GM18511 (cell line): ENCODE measurements around the gene HP1BP3.

Experiments
- ATAC-seq: cut with Tn5 transposase; IDR thresholded peaks from one replicate; pipeline ENCODE4 v1.9.1; 2021; ENCODE audit warnings: mild to moderate bottlenecking, moderate library complexity; ENCODE audit not compliant: unreplicated experiment

The HP1BP3 gene

DNA sequence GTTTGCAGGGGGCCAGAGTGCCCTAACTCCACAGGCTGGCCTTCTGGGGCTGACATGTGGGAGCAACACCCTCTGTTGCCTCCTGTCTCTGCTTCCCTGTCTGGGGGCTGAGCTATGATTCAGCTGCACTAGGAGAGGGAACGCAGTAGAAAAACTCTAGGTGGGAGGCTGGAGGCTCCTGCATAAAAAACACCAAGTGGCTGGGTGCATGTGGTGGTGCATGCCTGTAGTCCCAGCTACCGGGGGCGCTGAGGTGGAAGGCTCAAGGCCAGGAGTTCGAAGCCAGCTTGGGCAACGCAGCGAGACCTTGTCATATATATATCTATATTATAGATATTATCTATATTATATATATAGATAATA, 74.9 kb downstream of the HP1BP3 start:
- ATAC-seq = no peak

DNA sequence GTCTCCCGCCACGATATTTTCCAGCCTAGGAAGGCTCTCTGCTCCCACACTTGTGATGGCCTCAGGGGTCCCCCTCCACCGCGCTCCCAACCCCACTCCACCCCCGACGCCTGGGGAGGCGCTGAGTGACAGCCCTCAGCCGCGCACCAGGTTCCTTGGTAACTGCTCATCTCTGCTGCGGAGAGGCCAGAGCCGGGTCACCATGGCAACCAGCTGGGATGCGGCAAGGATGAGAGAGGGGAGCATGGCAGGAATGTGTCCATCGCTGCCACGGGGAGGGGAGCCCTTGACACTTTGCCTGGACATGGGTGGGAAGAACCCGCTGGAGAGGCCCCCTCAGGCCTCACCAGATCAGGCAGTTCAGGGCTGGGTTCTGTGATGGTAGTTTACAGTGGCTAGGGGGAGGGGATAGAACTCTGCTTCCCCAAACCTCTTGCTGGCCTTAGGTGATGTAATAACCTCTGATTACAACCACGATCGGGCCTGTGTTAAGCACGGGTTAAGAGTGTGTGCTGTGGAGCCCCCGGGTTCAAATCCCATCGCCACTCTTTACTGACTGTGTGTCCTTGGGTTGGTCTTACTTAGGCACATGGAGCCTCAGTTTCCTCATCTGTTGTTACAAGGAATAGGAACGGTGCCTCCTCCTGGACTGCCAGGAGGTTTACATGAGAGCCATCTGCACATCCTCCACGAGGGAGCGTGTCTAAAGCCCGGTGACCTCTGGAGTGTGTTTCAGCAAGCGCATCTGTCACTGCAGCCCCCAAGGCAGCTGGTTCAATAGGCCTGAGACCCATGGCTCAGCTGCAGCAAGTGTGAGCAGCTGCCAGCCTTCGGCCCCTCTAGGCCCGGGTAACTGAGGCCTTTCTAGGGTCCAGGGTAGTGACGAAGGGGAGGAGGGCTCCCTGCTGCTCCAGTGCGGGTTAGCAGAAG, 75.6 kb downstream of the HP1BP3 start:
- no peak for ATAC-seq

DNA sequence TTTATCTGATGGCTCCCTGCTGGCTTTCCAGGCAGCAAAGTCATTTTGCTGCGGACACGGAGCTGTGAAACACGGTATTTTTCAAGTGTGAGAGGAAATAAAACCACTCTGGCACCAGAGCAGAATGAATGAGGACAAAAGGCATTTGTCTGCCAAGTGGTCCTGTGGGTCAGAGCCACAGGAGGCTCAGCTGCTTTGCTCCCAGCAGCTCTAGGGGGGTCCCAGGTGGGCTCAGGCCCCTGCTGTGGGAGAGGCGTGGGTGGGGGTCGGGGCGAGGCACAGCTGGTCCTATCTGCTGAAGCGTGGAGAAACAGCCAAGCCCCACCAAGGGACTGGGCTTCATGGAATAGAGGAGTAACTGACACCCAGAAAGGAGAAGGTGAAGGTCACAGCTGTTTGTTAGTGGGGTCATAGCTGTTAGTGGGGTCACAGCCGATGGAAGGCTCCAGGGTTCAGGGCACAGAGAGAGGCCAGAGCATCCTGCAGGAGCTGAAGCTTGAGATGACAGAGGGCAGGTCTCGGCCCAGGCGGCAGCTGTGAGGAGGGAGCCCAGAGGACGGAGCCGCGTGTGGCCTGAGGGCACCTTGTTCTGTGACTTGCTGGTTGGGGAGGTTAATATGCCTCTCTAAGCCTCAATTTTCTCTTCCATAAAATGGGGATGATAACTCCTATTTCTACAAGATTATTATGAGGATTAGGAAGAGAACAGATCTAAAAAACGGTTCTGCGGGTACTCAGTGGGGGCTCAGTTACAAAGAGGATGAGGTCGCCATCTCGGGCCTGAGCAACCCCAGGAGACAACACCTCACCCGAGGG, 76.4 kb downstream of the HP1BP3 start:
- no peak for ATAC-seq

DNA sequence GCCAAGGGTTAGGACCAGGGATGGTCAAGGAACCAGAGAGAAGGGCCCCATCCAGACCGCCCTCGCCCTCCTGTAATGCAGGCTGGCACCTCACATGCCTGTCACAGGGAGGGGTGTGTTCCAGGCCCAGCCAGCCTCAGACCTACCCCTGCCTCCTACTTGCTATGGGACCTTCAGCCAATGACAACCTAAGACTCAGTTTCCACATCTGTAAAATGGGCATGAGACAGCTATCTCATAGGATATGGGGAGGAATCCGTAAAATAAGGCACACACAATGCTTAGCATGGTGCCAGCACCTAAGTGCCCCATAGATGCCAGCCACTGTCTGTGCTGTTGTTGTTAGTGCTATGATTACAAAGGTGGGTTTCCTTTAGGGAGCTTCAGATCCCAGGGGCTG, 77.2 kb downstream of the HP1BP3 start:
- ATAC-seq = no peak

DNA sequence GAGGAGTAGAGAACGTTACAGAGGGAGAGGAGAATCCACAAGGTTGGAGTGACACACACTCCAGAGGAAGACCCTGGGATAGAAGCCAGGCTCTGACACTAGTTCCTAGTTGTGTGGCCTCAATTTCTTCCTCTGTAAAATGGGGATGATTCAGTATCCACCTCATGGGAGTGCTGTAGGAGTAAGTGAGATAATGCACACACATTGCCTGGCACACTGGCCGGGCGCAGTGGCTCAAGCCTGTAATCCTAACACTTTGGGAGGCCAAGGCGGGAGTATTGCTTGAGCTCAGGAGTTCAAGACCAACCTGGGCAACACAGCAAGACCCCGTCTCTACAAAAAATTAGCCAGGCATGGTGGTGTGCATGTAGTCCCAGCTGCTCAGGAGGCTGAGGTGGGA, 78.2 kb downstream of the HP1BP3 start:
- ATAC-seq = no peak

- ATAC-seq = no peak
Observed at GRCh38 chr1:20708057-20708456, 79.0 kb downstream of the HP1BP3 start.

GRCh38 chr1:20706841-20707240, 80.3 kb downstream of the HP1BP3 start:
- ATAC-seq = no peak

DNA sequence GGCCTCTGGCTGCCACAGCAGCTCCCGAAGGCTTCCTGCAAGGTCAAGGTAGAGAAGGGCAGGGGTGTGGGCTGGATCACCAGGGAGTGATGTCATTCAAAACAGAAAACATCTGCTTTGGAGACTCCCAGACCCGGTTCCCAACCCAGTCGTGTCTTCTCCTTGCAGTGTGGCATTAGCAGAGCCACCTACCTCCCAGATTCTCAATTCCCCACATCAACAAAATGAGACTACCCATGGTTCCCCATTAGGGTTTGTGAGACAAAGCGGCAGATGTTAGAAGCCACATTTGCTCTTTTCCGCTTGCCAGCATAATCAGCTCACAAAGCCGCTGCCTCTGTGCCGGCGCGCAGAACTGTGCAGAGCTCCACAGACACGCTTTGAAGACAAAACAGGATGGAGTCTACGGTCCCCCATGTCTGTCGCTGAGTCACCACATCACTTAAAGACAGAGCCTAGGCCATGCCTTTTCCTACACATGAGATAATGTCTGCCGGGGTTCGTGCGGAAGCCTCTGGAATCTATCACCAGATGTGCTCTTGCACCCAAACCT, 81.8 kb downstream of the HP1BP3 start:
- no peak for ATAC-seq

DNA sequence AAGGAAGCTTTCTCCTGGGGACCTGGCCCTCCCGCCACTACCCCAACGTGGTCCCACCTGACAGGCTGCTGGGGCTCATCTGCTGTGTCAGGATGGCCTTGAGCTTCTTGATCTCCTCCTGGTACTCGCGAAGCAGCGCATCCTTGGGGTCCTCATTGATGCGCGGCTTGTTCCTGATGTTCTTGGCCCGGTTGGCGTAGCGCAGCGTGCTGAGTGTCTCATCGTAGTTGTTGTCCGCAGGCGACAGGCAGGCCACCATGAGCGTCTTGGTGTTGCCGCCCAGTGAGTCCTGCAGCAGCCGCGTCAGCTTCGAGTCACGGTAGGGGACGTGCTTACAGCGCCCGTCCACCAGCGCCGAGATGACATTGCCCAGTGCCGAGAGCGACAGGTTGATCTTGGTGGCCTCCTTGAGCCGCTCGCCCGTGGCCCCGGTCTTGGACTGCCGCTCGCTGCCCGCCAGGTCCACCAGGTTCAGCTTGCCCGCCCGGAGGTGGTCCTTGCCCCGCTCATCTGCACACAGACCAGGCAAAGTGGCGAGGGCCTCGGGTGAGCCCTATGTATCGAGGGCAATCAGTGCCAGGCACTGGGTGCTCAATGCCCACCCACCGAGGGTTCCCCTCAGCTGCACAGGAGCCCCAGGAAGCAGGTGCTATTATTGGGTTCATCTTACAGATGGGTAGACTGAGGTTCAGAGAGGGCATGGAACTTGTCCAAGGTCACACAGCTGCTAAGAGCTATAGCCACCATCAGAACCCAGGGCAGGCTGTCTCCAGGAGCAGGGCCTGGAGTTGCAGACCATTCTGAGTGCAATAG, 82.5 kb downstream of the HP1BP3 start:
- no peak for ATAC-seq

- ATAC-seq = no peak
Observed at GRCh38 chr1:20703124-20703756, 83.9 kb downstream of the HP1BP3 start.

DNA sequence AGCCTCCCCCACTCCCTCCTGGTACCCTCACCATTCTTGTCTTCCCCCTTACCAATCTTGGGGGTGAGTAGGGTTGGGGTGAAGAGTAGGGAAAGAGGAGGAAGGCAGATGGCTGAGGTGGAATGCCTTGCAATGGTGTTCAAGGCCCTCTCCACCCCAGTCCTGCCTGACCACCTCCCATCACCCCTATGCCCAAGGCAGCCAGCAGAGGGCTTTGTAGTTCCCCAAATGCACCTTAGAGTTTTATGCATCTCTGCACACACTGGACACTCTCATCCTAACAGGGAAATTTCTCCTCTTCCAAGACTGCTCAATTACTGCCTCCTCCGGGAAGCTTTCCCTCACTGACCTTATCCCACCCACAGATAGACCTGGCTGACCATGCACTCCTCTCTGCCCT, 84.7 kb downstream of the HP1BP3 start:
- ATAC-seq = no peak

DNA sequence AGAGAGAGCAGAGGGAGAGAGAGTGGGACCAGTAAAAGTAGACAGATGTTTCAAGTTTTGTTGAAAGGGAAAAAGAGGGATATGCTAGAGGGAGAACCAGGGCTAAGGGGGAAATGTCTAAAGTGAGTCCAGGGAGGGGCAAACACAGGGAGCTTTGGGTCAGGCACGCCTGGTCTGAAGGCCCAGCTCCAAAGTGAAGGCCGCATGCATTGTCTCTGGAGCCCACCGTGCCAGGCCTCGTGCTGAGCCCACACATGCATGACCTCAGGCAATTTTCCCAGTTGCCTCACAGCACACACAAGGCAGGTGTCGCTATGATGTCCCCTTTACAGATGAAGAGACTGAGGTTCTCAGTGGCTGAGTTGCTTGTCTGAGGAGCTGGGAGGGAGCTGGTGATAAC, 85.3 kb downstream of the HP1BP3 start:
- no peak for ATAC-seq

- ATAC-seq = no peak
Observed at GRCh38 chr1:20701446-20701845, 85.7 kb downstream of the HP1BP3 start.

- ATAC-seq = no peak
Observed at GRCh38 chr1:20700636-20701215, 86.4 kb downstream of the HP1BP3 start.

- no peak for ATAC-seq
Observed at GRCh38 chr1:20699558-20699957, 87.5 kb downstream of the HP1BP3 start.

DNA sequence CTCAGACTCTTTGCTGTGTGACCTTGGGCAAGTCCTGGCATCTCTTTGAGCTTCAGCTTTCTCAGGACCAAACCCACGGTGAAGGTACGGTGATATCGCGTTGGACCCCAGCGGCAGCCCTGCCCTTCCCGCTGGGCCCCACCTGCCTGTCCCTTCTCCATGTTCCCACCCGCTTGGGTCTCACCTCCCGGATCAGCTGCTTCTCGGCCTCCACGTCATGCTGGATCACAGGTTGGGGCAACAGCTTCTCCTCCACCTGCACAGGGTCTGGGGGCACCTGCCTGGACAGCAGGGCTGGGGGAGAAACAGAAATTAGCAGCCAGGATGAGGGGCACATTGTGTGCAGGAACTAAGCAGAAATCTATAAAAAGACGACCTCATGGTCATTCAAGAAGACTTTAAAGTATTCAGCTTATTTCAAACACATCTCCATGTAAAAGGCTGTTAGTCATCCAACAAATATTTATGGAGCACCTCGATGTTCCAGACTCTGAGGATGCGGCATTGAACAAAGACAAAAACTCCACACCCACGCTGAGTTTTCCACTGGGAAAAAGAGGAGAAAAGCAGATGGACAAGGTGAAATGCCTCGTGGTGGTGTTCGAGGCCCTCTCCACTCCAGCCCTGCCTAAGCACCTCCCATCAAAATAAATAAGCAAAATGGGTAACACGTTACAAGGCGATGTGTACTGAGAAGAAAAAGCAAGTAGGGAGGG, 88.8 kb downstream of the HP1BP3 start:
- ATAC-seq = no peak

DNA sequence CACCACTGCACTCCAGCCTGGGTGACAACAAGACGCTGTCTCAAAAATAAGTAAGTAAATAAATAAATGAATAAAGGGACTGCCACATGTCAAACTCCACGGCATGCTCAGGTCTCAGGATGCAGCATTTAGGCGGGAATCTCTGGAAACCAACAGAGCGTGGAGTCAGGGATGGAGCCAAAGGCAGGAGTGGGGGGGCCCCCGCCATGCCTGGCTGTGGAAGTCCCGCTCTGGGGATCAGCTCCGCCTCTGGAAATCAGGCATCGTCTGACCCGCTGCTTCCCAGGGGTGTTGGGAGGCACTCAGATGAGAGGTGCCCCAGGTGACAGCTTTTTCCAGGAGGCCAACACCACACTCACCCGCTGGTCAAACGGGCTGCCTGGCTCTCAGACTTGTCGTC, 89.5 kb downstream of the HP1BP3 start:
- ATAC-seq = no peak

DNA sequence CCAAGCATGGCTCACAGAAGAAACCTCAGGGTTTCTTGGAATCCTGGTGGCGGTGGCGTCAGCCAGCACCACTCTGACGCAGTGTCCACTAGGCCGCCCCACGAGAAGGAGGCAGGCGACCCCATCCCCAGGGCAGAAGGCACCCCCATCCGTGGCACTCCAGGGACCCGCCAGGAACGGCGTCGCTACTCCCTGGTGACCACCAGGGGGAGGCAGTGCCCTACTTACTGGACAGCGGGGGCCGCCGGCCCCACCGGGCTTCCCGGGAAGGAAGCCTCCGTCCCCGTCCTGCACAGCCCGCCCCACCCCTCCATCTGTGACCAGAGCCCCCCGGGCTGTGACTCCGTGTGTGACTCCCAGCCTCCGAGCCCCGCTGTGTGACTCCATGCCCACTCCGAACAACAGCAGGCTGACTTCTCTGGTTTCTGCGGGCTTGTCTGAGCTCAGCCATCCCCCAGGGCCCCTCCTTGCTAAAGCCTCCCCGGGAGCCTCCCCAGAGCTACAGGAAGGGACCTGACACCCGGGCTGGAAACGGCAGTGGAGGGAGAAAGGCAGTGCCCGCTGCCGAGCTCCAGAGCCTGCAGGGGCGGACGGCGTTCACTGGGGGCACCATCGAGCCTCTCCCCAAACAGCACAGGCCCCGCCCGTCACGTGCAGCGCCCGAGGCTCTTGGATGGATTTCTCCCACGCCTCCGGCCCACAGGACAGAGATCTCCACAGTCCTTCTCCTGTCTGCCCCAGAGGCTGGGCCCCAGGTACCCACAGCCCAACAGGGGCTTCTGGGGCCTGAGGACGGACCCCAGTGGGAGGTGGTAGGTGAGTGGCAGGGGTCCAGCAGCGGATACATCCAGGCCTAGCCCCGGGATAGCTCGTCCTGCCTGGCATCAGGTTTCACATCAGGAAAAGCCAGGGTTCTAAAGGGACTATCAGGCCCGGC, 90.4 kb downstream of the HP1BP3 start:
- ATAC-seq = peak; percentile 70
